Glutamatergic neuron (in vitro differentiated cells): ENCODE results near the gene DBI. TPM values are rescaled to one million over a fixed set of nuclear protein-coding genes. Genes with fewer than 3 reads are reported as not detected.
"Not testable (repeated sequence)": the region's sequence is repeated elsewhere in the genome, so short reads cannot be mapped to it uniquely, and the experiment has no call there.

Source experiments
- DNase-seq: peaks from one replicate; pipeline ENCODE4 v3.0.0; 2022
- H3K27ac Mint-ChIP-seq: one replicate; pipeline ENCODE4 v1.8.0; 2020; ENCODE audit warnings: mild to moderate bottlenecking, mixed read lengths, inconsistent platforms; ENCODE audit not compliant: unreplicated experiment
- H3K27me3 Mint-ChIP-seq: one replicate; pipeline ENCODE4 v1.8.0; 2020; ENCODE audit warnings: mild to moderate bottlenecking, moderate library complexity, mixed read lengths, inconsistent platforms; ENCODE audit not compliant: unreplicated experiment
- H3K36me3 Mint-ChIP-seq: one replicate; pipeline ENCODE4 v1.8.0; 2020; ENCODE audit warnings: mild to moderate bottlenecking, mixed read lengths, inconsistent platforms; ENCODE audit not compliant: unreplicated experiment
- H3K4me1 Mint-ChIP-seq: one replicate; pipeline ENCODE4 v1.8.0; 2020; ENCODE audit warnings: mild to moderate bottlenecking, low read depth, mixed read lengths, inconsistent platforms; ENCODE audit not compliant: unreplicated experiment
- H3K4me3 Mint-ChIP-seq: one replicate; pipeline ENCODE4 v1.8.0; 2020; ENCODE audit warnings: mild to moderate bottlenecking, mixed read lengths, inconsistent platforms; ENCODE audit not compliant: unreplicated experiment
- H3K9me3 Mint-ChIP-seq: one replicate; pipeline ENCODE4 v1.8.0; 2020; ENCODE audit warnings: mild to moderate bottlenecking, moderate library complexity, mixed read lengths, inconsistent platforms; ENCODE audit not compliant: unreplicated experiment
- total RNA-seq: library from RNA; stranded (reverse); fragmentation: NEBNext Ultra II Directional; extraction: Animal tissue kit (Norgen Biotek cat#: 25700); gene quantifications from one replicate; pipeline ENCODE4 v1.2.1, GENCODE V29; 2021; ENCODE audit not compliant: unreplicated experiment
- TF ChIP-seq, protein P1 (sequence below): fragments of 200-600 bp; sonication (generic); IDR thresholded peaks from one replicate; pipeline ENCODE4 v1.5.0; 2021; ENCODE audit not compliant: partially characterized antibody, unreplicated experiment

Gene DBI
- total RNA-seq, 1 donor from 2014 or later, result 134 TPM

DNA sequence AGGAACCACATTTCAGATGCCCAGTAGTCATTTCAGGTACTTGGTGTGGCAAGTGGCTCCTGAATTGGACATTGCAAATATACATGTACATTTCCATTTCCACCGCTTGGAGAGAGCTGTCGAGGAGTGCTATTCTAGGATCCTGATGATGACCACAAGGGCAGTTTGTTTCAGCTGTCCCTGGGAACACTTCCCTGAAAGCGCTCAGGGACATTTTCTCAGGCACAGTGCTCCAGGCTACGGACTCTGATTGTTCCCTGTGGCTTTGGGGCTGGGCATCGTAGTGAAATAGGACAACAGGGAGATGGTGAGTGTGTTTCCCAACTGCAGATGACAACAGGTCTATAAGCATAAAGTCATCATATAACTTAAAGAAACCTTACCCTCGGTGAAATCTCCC lies 3.1 kb downstream of the DBI start:
- peaks cover 4% of the 10 kb centered on the region for H3K27me3 Mint-ChIP-seq
- H3K27ac Mint-ChIP-seq, result no peak overlapping the region
- peaks cover 13% of the 10 kb centered on the region for H3K9me3 Mint-ChIP-seq
- DNase-seq, result no peak
- peaks cover 28% of the 10 kb centered on the region for H3K36me3 Mint-ChIP-seq
- no peak overlapping the region for H3K4me3 Mint-ChIP-seq
- H3K4me1 Mint-ChIP-seq, result peaks cover 25% of the 10 kb centered on the region
- TF ChIP-seq, protein P1, sequence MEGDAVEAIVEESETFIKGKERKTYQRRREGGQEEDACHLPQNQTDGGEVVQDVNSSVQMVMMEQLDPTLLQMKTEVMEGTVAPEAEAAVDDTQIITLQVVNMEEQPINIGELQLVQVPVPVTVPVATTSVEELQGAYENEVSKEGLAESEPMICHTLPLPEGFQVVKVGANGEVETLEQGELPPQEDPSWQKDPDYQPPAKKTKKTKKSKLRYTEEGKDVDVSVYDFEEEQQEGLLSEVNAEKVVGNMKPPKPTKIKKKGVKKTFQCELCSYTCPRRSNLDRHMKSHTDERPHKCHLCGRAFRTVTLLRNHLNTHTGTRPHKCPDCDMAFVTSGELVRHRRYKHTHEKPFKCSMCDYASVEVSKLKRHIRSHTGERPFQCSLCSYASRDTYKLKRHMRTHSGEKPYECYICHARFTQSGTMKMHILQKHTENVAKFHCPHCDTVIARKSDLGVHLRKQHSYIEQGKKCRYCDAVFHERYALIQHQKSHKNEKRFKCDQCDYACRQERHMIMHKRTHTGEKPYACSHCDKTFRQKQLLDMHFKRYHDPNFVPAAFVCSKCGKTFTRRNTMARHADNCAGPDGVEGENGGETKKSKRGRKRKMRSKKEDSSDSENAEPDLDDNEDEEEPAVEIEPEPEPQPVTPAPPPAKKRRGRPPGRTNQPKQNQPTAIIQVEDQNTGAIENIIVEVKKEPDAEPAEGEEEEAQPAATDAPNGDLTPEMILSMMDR, result no peak

DNA sequence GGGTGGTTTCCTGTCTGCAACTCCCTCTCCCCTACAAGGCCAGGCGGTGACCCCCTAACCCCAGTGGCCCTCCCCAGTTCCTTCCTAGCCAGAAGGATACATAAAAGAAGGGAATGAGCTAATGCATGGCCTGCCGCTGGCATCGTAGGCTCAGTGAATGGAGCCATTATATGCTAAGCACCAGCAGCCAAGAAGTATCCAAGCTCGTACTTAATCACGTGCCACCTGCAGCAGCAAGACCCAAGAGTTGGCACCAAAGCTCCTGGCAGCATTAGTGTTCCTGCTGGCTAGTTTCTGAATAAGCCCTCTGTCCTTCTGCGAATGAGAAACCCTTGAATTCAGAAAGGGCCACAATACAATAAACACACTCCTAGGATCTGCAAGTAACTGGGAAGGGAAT lies 4.3 kb downstream of the DBI start:
- no peak overlapping the region for H3K4me3 Mint-ChIP-seq
- TF ChIP-seq, protein P1, result no peak
- H3K27ac Mint-ChIP-seq, result no peak overlapping the region
- peaks cover 8% of the 10 kb centered on the region for H3K9me3 Mint-ChIP-seq
- H3K27me3 Mint-ChIP-seq, result peaks cover 4% of the 10 kb centered on the region
- peaks cover 14% of the 10 kb centered on the region for H3K4me1 Mint-ChIP-seq
- peaks cover 30% of the 10 kb centered on the region for H3K36me3 Mint-ChIP-seq
- no peak for DNase-seq

DNA sequence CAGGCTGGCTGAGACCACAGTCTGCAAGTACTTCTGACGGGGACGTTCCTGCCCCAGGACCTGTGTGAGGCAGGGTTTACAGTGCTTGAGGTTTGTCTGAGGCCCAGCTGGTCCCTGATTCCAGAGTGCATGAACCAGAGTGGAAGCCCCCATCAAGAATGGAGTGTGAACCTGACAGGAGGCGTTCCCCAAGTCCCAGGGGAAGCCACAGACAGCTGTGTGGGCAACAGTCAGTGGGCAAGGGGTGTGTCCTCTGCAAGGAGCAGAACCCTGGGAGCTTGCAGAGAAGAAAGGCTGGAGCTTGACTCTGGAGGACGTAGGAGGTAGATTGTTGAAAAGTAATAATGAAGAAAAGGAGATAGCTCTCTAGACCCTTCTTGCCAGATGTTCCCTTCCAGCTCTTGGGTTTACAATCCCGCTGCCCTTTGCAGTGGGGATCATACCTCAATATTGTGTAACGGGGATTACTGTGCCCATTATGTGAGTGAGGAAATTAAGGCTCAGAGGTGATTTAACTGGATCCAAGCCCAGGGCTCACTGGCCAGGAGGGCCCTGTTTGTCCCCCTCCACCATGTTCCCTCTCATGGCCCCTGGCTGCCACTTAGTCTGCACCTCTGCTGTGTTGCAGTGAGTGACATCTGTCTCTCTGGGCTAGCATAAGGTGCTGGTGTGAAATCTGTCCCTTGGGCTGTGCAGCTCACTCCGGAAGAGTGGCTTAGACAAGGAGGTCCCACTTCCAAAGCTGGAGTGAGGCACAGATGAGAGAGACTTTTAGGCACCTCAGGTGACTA lies 6.2 kb downstream of the DBI start:
- H3K4me1 Mint-ChIP-seq, result peaks cover 18% of the 10 kb centered on the region
- TF ChIP-seq, protein P1, result no peak
- peaks cover 30% of the 10 kb centered on the region for H3K36me3 Mint-ChIP-seq
- peaks cover 3% of the 10 kb centered on the region for H3K27me3 Mint-ChIP-seq
- peaks cover 4% of the 10 kb centered on the region for H3K9me3 Mint-ChIP-seq
- H3K4me3 Mint-ChIP-seq, result no peak overlapping the region
- H3K27ac Mint-ChIP-seq, result peak overlapping the region; percentile 64
- no peak for DNase-seq

DNA sequence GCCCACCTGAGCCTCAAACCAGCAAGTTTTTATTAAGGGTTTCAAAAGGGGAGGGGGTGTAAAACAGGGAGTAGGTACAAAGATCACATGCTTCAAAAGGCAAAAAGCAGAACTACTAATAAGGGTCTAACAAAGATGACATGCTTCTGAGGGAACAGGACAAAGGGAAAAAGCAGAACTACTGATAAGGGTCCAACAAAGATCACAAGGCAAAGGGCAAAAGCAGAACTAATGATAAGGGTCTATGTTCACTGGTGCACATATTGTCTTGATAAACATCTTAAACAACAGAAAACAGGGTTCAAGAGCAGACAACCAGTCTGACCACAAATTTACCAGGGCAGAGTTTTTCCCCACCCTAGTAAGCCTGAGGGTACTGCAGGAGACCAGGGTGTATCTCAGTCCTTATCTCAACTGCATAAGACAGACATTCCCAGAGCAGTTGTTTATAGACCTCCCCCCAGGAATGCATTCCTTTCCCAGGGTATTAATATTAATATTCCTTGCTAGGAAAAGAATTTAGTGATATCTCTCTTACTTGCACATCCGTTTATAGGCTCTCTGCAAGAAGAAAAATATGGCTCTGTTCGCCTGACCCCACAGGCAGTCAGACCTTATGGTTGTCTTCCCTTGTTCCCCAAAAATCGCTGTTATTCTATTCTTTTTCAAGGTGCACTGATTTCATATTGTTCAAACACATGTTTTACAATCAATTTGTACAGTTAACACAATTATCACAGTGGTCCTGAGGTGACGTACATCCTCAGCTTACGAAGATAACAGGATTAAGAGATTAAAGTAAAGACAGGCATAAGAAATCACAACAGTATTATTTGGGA lies 7.3 kb downstream of the DBI start:
- H3K4me3 Mint-ChIP-seq, H3K27ac Mint-ChIP-seq, H3K27me3 Mint-ChIP-seq, DNase-seq, H3K9me3 Mint-ChIP-seq: not testable (repeated sequence)
- Mint-ChIP-seq H3K4me1 (peaks cover 18% of the 10 kb centered on the region), H3K36me3 (peaks cover 30% of the 10 kb centered on the region)

DNA sequence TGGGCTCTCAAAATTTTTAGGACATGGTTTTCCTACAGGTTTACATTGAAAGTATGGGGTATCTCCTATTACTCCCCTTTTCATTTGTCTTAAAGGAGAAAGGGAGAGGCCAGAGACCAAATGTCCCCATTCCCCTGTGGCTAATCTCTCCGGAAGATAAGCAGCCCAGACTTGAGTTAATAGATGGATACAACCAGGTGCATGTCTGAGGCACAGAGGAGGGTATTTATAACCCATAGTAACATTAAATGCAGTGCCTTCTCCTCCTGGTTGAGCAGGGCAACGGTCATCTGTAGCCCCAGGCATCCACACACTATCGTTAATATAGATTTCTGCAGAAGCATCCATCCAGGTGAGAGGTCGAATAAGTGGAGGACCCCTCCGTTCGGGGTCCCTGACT lies 9.6 kb downstream of the DBI start:
- not testable (repeated sequence) for DNase-seq, H3K9me3 Mint-ChIP-seq, H3K27me3 Mint-ChIP-seq, H3K27ac Mint-ChIP-seq, H3K4me3 Mint-ChIP-seq
- H3K36me3 Mint-ChIP-seq, result peaks cover 30% of the 10 kb centered on the region
- H3K4me1 Mint-ChIP-seq, result peaks cover 18% of the 10 kb centered on the region

DNA sequence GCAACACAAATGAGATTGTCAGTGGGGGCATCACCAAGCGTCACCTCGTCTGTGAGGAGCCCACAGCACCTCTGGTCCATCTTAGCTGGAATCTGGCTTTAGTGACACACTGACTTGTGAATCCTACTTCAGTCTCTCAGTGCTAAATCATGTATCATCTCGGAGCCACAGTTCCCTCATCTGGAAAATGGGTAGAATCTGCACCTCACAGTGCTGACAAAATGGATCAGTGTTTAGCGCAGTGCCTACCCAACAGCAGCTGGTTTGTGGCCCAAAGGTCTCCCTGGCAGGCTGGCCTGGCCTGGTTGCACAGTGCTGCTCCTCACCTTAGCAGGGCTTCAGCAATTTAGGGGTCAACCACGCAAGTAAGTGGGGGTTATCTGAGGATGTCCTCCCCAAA lies 10.0 kb downstream of the DBI start:
- H3K9me3 Mint-ChIP-seq, result peaks cover 1% of the 10 kb centered on the region
- TF ChIP-seq, protein P1, result no peak
- no peak overlapping the region for H3K4me3 Mint-ChIP-seq
- H3K27me3 Mint-ChIP-seq, result peaks cover 3% of the 10 kb centered on the region
- H3K36me3 Mint-ChIP-seq, result peaks cover 30% of the 10 kb centered on the region
- H3K27ac Mint-ChIP-seq, result peak overlapping the region; percentile 18
- DNase-seq, result no peak
- H3K4me1 Mint-ChIP-seq, result peaks cover 18% of the 10 kb centered on the region
